Colonic mucosa (tissue), 4 donors: ENCODE measurements around the gene CENPF. TPM values are rescaled to one million over a fixed set of nuclear protein-coding genes. Genes with fewer than 3 reads are reported as not detected.

Experiments used
- DNase-seq: peaks from one replicate; pipeline ENCODE4 v3.0.0-alpha.2; 2020
- H3K27ac ChIP-seq: fragments of 200-600 bp; one replicate; pipeline ENCODE4 v1.8.0; 2021
- H3K27me3 ChIP-seq: fragments of 200-600 bp; one replicate; pipeline ENCODE4 v1.8.0; 2021
- H3K36me3 ChIP-seq: fragments of 200-600 bp; one replicate; pipeline ENCODE4 v1.8.0; 2021
- H3K4me1 ChIP-seq: fragments of 200-600 bp; one replicate; pipeline ENCODE4 v1.8.0; 2021; ENCODE audit warnings: mild to moderate bottlenecking
- H3K4me3 ChIP-seq: fragments of 200-600 bp; one replicate; pipeline ENCODE4 v1.8.0; 2021
- H3K9ac ChIP-seq, 2 donors: one replicate each; pipeline ENCODE4 v1.7.0; 2013; ENCODE audit warnings: control low read depth in 2 of 2, low read depth in 2 of 2, low read length in 2 of 2
- H3K9me3 ChIP-seq: fragments of 200-600 bp; one replicate; pipeline ENCODE4 v1.8.0; 2021
- intact Hi-C: fragments of 100-400 bp; cut with DNase I; formaldehyde crosslinking; loops from one replicate; pipeline ENCODE4 v1.14.1; 2022
- total RNA-seq, 2 donors: library from RNA; stranded (reverse); fragmentation: NEBNext Ultra II Directional in 1 of 2; extraction: Animal tissue kit (Norgen Biotek cat#: 25700) in 1 of 2; gene quantifications; one replicate each; pipeline ENCODE4 v1.2.1, GENCODE V29; 2021
- TF ChIP-seq, protein P1 (sequence below): fragments of 200-600 bp; IDR thresholded peaks from one replicate; pipeline ENCODE4 v1.8.0; 2022; ENCODE audit warnings: antibody characterized with exemption, mild to moderate bottlenecking
- donor health status: healthy.
- donor health status: DM: no; HTN: no; CAD: no.
- donor health status: DM: no; HTN: no; CAD: no.

Gene CENPF
- total RNA-seq, 2 donors from 2014 or later: 21.2 to 67.9 TPM

DNA sequence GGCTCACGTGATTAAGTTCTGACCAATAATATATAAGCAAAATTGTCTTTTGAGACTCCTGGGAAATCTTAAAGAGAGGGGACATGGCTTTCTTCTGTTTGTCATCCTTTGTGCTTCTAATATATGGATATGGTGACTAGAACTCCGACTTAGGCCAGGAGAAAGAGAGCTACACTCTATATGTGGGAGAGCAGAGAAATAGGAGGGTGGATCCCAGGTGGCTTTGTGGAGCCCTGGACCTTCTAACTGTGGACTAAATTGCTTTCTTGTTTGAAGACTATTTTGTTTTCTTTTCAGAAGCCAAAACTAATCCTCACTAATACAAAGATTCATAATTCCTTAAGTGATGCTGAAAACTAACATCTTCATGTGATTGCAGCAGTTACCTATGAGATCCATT is 75.0 kb downstream of the CENPF start:
- Histone ChIP-seq H3K9ac (no peak overlapping the region), H3K4me1 (no peaks in the 10 kb centered on the region), H3K27me3 (no peaks in the 10 kb centered on the region), H3K4me3 (no peak overlapping the region), H3K36me3 (no peaks in the 10 kb centered on the region), H3K9me3 (no peaks in the 10 kb centered on the region), H3K27ac (no peak overlapping the region)
- TF ChIP-seq, protein P1, sequence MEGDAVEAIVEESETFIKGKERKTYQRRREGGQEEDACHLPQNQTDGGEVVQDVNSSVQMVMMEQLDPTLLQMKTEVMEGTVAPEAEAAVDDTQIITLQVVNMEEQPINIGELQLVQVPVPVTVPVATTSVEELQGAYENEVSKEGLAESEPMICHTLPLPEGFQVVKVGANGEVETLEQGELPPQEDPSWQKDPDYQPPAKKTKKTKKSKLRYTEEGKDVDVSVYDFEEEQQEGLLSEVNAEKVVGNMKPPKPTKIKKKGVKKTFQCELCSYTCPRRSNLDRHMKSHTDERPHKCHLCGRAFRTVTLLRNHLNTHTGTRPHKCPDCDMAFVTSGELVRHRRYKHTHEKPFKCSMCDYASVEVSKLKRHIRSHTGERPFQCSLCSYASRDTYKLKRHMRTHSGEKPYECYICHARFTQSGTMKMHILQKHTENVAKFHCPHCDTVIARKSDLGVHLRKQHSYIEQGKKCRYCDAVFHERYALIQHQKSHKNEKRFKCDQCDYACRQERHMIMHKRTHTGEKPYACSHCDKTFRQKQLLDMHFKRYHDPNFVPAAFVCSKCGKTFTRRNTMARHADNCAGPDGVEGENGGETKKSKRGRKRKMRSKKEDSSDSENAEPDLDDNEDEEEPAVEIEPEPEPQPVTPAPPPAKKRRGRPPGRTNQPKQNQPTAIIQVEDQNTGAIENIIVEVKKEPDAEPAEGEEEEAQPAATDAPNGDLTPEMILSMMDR: no peak
- no peak for DNase-seq
- intact Hi-C loops: no loop called here

- H3K27me3 ChIP-seq: no peaks in the 10 kb centered on the region
- H3K27ac ChIP-seq: no peak overlapping the region
- no peaks in the 10 kb centered on the region for H3K36me3 ChIP-seq
- TF ChIP-seq, protein P1: no peak
- intact Hi-C loops: no loop called here
- H3K4me1 ChIP-seq: no peaks in the 10 kb centered on the region
- no peak overlapping the region for H3K4me3 ChIP-seq
- peak; percentile 25 for DNase-seq
- H3K9ac ChIP-seq: no peak overlapping the region
- H3K9me3 ChIP-seq: no peaks in the 10 kb centered on the region
Measured at GRCh38 chr1:214678386-214678785, 75.4 kb downstream of the CENPF start.

- Histone ChIP-seq H3K36me3 (no peaks in the 10 kb centered on the region), H3K27ac (no peak overlapping the region), H3K4me1 (no peaks in the 10 kb centered on the region), H3K9ac (no peak overlapping the region), H3K9me3 (no peaks in the 10 kb centered on the region), H3K27me3 (no peaks in the 10 kb centered on the region), H3K4me3 (no peak overlapping the region)
- no peak for DNase-seq
- intact Hi-C loops: no loop called here
- TF ChIP-seq, protein P1: no peak
Measured at GRCh38 chr1:214683621-214684020, 80.6 kb downstream of the CENPF start.

DNA sequence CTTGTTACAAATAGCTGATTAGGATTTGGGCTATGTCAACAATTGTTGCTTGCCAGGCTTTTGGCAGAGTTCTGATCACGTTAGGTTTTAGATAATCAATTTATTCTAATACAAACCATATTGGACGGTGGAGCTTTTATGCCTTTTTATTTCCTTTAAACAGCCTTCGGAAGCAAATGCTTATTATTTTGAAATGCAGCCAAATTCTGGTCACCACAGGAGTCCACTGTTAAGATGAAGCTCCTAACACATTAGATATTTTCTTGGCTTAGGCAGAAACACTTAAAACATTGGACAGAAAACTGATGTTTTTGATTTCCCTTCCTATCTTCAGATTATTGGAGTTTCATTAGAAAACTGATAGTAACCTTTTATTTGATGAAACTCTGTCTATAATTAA is 82.9 kb downstream of the CENPF start:
- H3K4me3 ChIP-seq: no peak overlapping the region

DNA sequence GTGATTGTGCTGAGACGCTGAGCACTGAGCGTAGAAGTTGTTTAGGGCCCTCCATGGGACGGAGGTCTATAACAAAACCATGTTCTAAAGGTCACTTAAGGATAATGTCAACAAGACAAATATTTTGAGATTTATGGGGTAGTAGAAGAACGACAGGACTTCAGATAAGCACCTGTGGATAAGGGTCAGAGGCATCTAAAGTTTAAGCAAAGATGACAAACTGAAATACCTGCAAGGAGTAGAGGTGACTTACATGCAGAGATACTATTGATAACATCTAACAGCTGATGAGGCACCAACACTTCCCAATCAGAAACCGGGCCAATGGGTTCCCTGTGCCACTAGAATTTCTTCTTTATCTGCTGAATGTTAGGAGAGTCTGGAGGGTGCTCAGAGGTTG is 83.5 kb downstream of the CENPF start:
- no peak overlapping the region for H3K27ac ChIP-seq
- H3K36me3 ChIP-seq: no peaks in the 10 kb centered on the region
- H3K9ac ChIP-seq: no peak overlapping the region
- no peak overlapping the region for H3K4me3 ChIP-seq
- DNase-seq: no peak
- TF ChIP-seq, protein P1: no peak
- H3K4me1 ChIP-seq: no peaks in the 10 kb centered on the region
- H3K27me3 ChIP-seq: no peaks in the 10 kb centered on the region
- no peaks in the 10 kb centered on the region for H3K9me3 ChIP-seq
- intact Hi-C loops: no loop called here

More for the DNA sequence above, 82.9 kb downstream of the CENPF start:
- no peaks in the 10 kb centered on the region for H3K27me3 ChIP-seq
- H3K9me3 ChIP-seq: no peaks in the 10 kb centered on the region
- no peak overlapping the region for H3K9ac ChIP-seq
- no peaks in the 10 kb centered on the region for H3K4me1 ChIP-seq
- intact Hi-C loops: no loop called here
- TF ChIP-seq, protein P1: no peak
- no peak for DNase-seq
- H3K36me3 ChIP-seq: no peaks in the 10 kb centered on the region
- no peak overlapping the region for H3K27ac ChIP-seq

- intact Hi-C loops: no loop called here
- DNase-seq: no peak
- Histone ChIP-seq H3K27me3 (no peaks in the 10 kb centered on the region), H3K9ac (no peak overlapping the region), H3K9me3 (no peaks in the 10 kb centered on the region), H3K36me3 (no peaks in the 10 kb centered on the region), H3K27ac (no peak overlapping the region), H3K4me1 (no peaks in the 10 kb centered on the region), H3K4me3 (no peak overlapping the region)
- TF ChIP-seq, protein P1: no peak
Measured at GRCh38 chr1:214688891-214689290, 85.9 kb downstream of the CENPF start.
